K562 (cell line): ENCODE measurements around the gene COL24A1. TPM values are rescaled to one million over a fixed set of nuclear protein-coding genes. Genes with fewer than 3 reads are reported as not detected.

Experiments
- ATAC-seq: fragments of 200-7000 bp; cut with Tn5 transposase; 3 replicates; pipeline ENCODE4 v1.9.1; 2020; ENCODE audit warnings: moderate library complexity
- BruUV-seq: library from RNA; stranded (reverse); fragments of 400-500 nt; replicated peaks from 2 replicates; lab custom pipeline; 2021; lab: Mats Ljungman, UMichigan
- CTCF ChIA-PET: fragments of 300-600 bp; formaldehyde crosslinking; extraction: SDS; loops from one replicate; lab custom pipeline; 2021; ENCODE audit warnings: low intra/inter-chr PET ratio; lab: Yijun Ruan, JAX
- POLR2A ChIA-PET: fragments of 300-600, 350-650 bp; sonication (Branson Sonifier 250); formaldehyde crosslinking; extraction: SDS; loops from one replicate; lab custom pipeline; 2021; ENCODE audit warnings: antibody characterized with exemption, inconsistent platforms; lab: Yijun Ruan, JAX
- DNase-seq, 4 experiments: peaks; one replicate each; pipeline versions ENCODE4 v3.0.0 to v3.0.0-alpha.2; 2011 to 2018; ENCODE audit warnings: low spot score in 3 of 4, mixed read lengths in 3 of 4; ENCODE audit errors: extremely low read depth in 1 of 4
- FAIRE-seq: peaks from 2 replicates; lab custom pipeline; 2011; peaks lifted over from hg19 to GRCh38; lab: Jason Lieb, UNC
- H2AFZ ChIP-seq: 2 replicates; pipeline ENCODE4 v1.6.0; 2011; ENCODE audit warnings: low read depth, low read length, control low read depth, inconsistent platforms
- H3K27ac ChIP-seq: fragments of 200-600 bp; 3 replicates; pipeline ENCODE4 v1.8.0; 2011; ENCODE audit warnings: low read depth, mild to moderate bottlenecking, control low read depth, inconsistent platforms, low read length, moderate library complexity, mixed read lengths; ENCODE audit errors: extremely low read depth
- H3K27me3 ChIP-seq, 2 experiments: fragments of 300-600 bp in 1 of 2; 2 replicates in 1 of 2; 3 replicates in 1 of 2; pipeline versions ENCODE4 v1.6.0 to v1.8.0; 2011; ENCODE audit warnings: inconsistent platforms in 2 of 2, low read length in 2 of 2, mild to moderate bottlenecking in 1 of 2, mixed read lengths in 1 of 2, moderate library complexity in 1 of 2; ENCODE audit not compliant: control insufficient read depth in 2 of 2, insufficient read depth in 2 of 2
- H3K36me3 ChIP-seq: fragments of 300-600 bp; 3 replicates; pipeline ENCODE4 v1.8.0; 2011; ENCODE audit warnings: mild to moderate bottlenecking, low read length, inconsistent platforms; ENCODE audit not compliant: control insufficient read depth, insufficient read depth
- H3K4me1 ChIP-seq, 2 experiments: fragments of 200-600 bp in 1 of 2; replicated peaks in 1 of 2; 2 replicates in 1 of 2; 3 replicates in 1 of 2; pipeline versions ENCODE4 v1.5.1 to v1.8.0; 2011; ENCODE audit warnings: inconsistent platforms in 2 of 2, low read length in 2 of 2, mild to moderate bottlenecking in 1 of 2, mixed read lengths in 1 of 2, moderate library complexity in 1 of 2; ENCODE audit not compliant: control insufficient read depth in 2 of 2, insufficient read depth in 2 of 2
- H3K4me2 ChIP-seq: 2 replicates; pipeline ENCODE4 v1.6.1; 2011; ENCODE audit warnings: low read length, control low read depth, inconsistent platforms, mixed read lengths; ENCODE audit not compliant: insufficient read depth
- H3K4me3 ChIP-seq: fragments of 200-600 bp; sonication (generic), shearing (Covaris generic); 2 replicates; pipeline ENCODE4 v1.5.1; 2016; ENCODE audit warnings: control low read depth, inconsistent platforms
- H3K79me2 ChIP-seq: fragments of 200-600 bp; 3 replicates; pipeline ENCODE4 v1.8.0; 2011; ENCODE audit warnings: low read length, inconsistent platforms; ENCODE audit not compliant: control insufficient read depth, insufficient read depth
- H3K9ac ChIP-seq, 2 experiments: 2 replicates each; pipeline versions ENCODE4 v1.6.0 to v1.6.1; 2011; ENCODE audit warnings: low read depth in 2 of 2, low read length in 2 of 2, control low read depth in 1 of 2, inconsistent platforms in 1 of 2, mild to moderate bottlenecking in 1 of 2, mixed read lengths in 1 of 2; ENCODE audit not compliant: insufficient read depth in 1 of 2
- H3K9me1 ChIP-seq: one replicate; pipeline ENCODE4 v1.6.0; 2011; ENCODE audit warnings: inconsistent platforms, mild to moderate bottlenecking, low read length, moderate library complexity; ENCODE audit not compliant: control insufficient read depth, insufficient read depth
- H3K9me3 ChIP-seq: replicated peaks from 2 replicates; pipeline ENCODE4 v1.5.1; 2011; ENCODE audit warnings: low read depth, low read length, inconsistent platforms; ENCODE audit not compliant: control insufficient read depth, insufficient read depth
- H4K20me1 ChIP-seq: replicated peaks from 2 replicates; pipeline ENCODE4 v1.6.1; 2011; ENCODE audit warnings: low read length, inconsistent platforms, mixed read lengths; ENCODE audit not compliant: control insufficient read depth, insufficient read depth
- ARID1B ChIP-seq: fragments of 450-650 bp; IDR thresholded peaks from 2 replicates; pipeline ENCODE4 v1.6.1; 2016; ENCODE audit warnings: antibody characterized with exemption, mild to moderate bottlenecking, inconsistent platforms
- DEAF1 ChIP-seq: fragments of 450-650 bp; formaldehyde crosslinking; IDR thresholded peaks from 2 replicates; pipeline ENCODE4 v1.4.0; 2020; ENCODE audit warnings: mild to moderate bottlenecking, moderate library complexity
- EZH2 ChIP-seq: IDR thresholded peaks from 2 replicates; pipeline ENCODE4 v1.6.1; 2012; ENCODE audit warnings: low read depth, mild to moderate bottlenecking, inconsistent platforms, low read length, borderline replicate concordance
- FOXA1 ChIP-seq: fragments of 450-650 bp; IDR thresholded peaks from 2 replicates; pipeline ENCODE4 v1.6.1; 2016; ENCODE audit warnings: mild to moderate bottlenecking, borderline replicate concordance
- GABPA ChIP-seq: fragments of 200-800 bp; sonication (Bioruptor generic); conservative IDR thresholded peaks from 2 replicates; pipeline ENCODE4 v1.6.1; 2016; ENCODE audit warnings: low read depth, missing genetic modification characterization, missing compliant biosample characterization
- HSF4 ChIP-seq: fragments of 250-450 bp; sonication (Bioruptor Pico); IDR thresholded peaks from 2 replicates; pipeline ENCODE4 v2.1.2; 2022; ENCODE audit warnings: mild to moderate bottlenecking, moderate library complexity, borderline replicate concordance
- MXI1 ChIP-seq: IDR thresholded peaks from 2 replicates; pipeline ENCODE4 v1.6.1; 2011; ENCODE audit warnings: low read depth, mild to moderate bottlenecking, improper control_type of control experiment, low read length
- POLR2AphosphoS5 ChIP-seq: IDR thresholded peaks from 2 replicates; pipeline ENCODE4 v1.6.1; 2011; ENCODE audit warnings: mild to moderate bottlenecking, low read depth, low read length, moderate library complexity; ENCODE audit not compliant: control insufficient read depth, insufficient read depth
- SP1 ChIP-seq: sonication (generic); formaldehyde crosslinking; IDR thresholded peaks from 2 replicates; pipeline ENCODE4 v1.8.1; 2022; ENCODE audit warnings: mild to moderate bottlenecking, missing genetic modification reagents
- TOE1 ChIP-seq, 2 experiments: fragments of 450-650 bp in 1 of 2; sonication (generic) in 1 of 2; formaldehyde crosslinking in 1 of 2; IDR thresholded peaks; 2 replicates each; pipeline versions ENCODE4 v1.7.1 to v1.8.0; 2016 to 2022; ENCODE audit warnings: borderline replicate concordance in 2 of 2, mild to moderate bottlenecking in 2 of 2, antibody characterized with exemption in 1 of 2, inconsistent platforms in 1 of 2, low read depth in 1 of 2, missing genetic modification reagents in 1 of 2, moderate library complexity in 1 of 2
- TRIM25 ChIP-seq: fragments of 450-650 bp; IDR thresholded peaks from 2 replicates; pipeline ENCODE4 v1.7.0; 2016; ENCODE audit warnings: borderline replicate concordance
- ZBTB17 ChIP-seq: fragments of 450-650 bp; formaldehyde crosslinking; IDR thresholded peaks from 2 replicates; pipeline ENCODE4 v1.4.0; 2020; ENCODE audit warnings: mild to moderate bottlenecking
- ZKSCAN3 ChIP-seq: fragments of 250-450 bp; sonication (Bioruptor Pico); IDR thresholded peaks from 2 replicates; pipeline ENCODE4 v1.4.0; 2020
- ZNF133 ChIP-seq: fragments of 250-450 bp; sonication (Bioruptor Pico); IDR thresholded peaks from 2 replicates; pipeline ENCODE4 v1.4.0; 2020; ENCODE audit warnings: mild to moderate bottlenecking
- ZNF3 ChIP-seq: fragments of 250-450 bp; sonication (Bioruptor Pico); IDR thresholded peaks from 2 replicates; pipeline ENCODE4 v1.5.0; 2021; ENCODE audit warnings: mild to moderate bottlenecking, moderate library complexity
- ZSCAN29 ChIP-seq: fragments of 450-650 bp; IDR thresholded peaks from 2 replicates; pipeline ENCODE4 v1.6.1; 2017
- WGBS: fragments of 100-300 bp; shearing (Covaris generic); methylation state at CpG from one replicate; pipeline ENCODE4 v1.1.6; 2016; ENCODE audit warnings: low coverage, mixed read lengths; ENCODE audit not compliant: insufficient coverage; ENCODE audit errors: missing lambda C conversion rate; 5-methylcytosine and 5-hydroxymethylcytosine counted together
- in situ Hi-C: fragments of 300-500 bp; cut with MboI; formaldehyde crosslinking; loops from 4 replicates; pipeline ENCODE4 v1.15.0; 2018; ENCODE audit warnings: inconsistent platforms, mixed read lengths
- intact Hi-C: fragments of 100-400 bp; cut with micrococcal nuclease; formaldehyde crosslinking; loops from 2 replicates; pipeline ENCODE4 v1.14.2; 2022
- polyA plus RNA-seq, 8 experiments: library from polyadenylated mRNA; depleted of rRNA in 4 of 8; stranded (reverse) in 5 of 8; unstranded in 3 of 8; fragments of >200 nt; fragmentation: Nextera tagmentation in 2 of 8; fragmentation: Illumina TruSeq in 1 of 8; extraction: Ambion mirVana in 2 of 8; extraction: Trizol in 1 of 8; gene quantifications; 2 replicates each; pipeline versions ENCODE4 v1.2.1 to v1.2.3, GENCODE V29; 2011 to 2014; ENCODE audit warnings: inconsistent platforms in 1 of 8, missing spikeins in 1 of 8
- total RNA-seq, 7 experiments: library from RNA; depleted of rRNA in 6 of 7; stranded (reverse); fragments of >200 nt in 6 of 7; fragmentation: Illumina TruSeq in 2 of 7; extraction: Trizol in 2 of 7; gene quantifications; 2 replicates each; pipeline versions ENCODE4 v1.2.1 to v1.2.3, GENCODE V29; 2011 to 2021; ENCODE audit warnings: low replicate concordance in 1 of 7

The COL24A1 gene
- total and polyA plus RNA-seq, 9 of the 15 experiments (the other 6 are each of a cell fraction or from before 2014, with no cell fraction given) = 0.01 to 0.06 (median 0.03) TPM; not detected in 2

- no peak overlapping the region for H3K4me2 ChIP-seq
- POLR2A ChIA-PET = no interaction called here
- H3K4me3 ChIP-seq = no peak overlapping the region
- no TSS peak for BruUV-seq
- intact Hi-C loops (no loop called here), in situ Hi-C loops (no loop called here)
- WGBS = 0% methylated on average over 1 of the region's 1 CpG
- no peak for FAIRE-seq
- no peak overlapping the region for H3K9ac ChIP-seq
- H3K36me3 ChIP-seq = no peaks in the 10 kb centered on the region
- H2AFZ ChIP-seq = no peak overlapping the region
- no peaks in the 10 kb centered on the region for H3K27me3 ChIP-seq
- H3K79me2 ChIP-seq = no peaks in the 10 kb centered on the region
- H3K4me1 ChIP-seq = no peaks in the 10 kb centered on the region
- no peaks in the 10 kb centered on the region for H3K9me3 ChIP-seq
- H4K20me1 ChIP-seq = no peaks in the 10 kb centered on the region
- CTCF ChIA-PET = no interaction called here
- TF ChIP-seq ZNF133 = no peak
- TF ChIP-seq DEAF1 (CRISPR knock-in tag) = no peak
- TF ChIP-seq ARID1B = no peak
- TF ChIP-seq ZKSCAN3 (CRISPR knock-in tag) = no peak
- TF ChIP-seq HSF4 = no peak
- TF ChIP-seq ZBTB17 (CRISPR knock-in tag) = no peak
- no peak for TF ChIP-seq MXI1
- TF ChIP-seq EZH2 = no peak
- TF ChIP-seq GABPA (tag) = no peak
- no peak for TF ChIP-seq ZSCAN29
- TF ChIP-seq FOXA1 = no peak
- TF ChIP-seq TRIM25 = no peak
- TF ChIP-seq SP1 (CRISPR knock-in tag) = no peak
- no peak for TF ChIP-seq POLR2AphosphoS5
- TF ChIP-seq TOE1 (IDR thresholded peaks at IDR 0.05; ENCODE audit: borderline replicate concordance) = no peak
- no peak for TF ChIP-seq TOE1 (CRISPR knock-in tag; IDR thresholded peaks at IDR 0.05; ENCODE audit: borderline replicate concordance, low read depth)
- no peak for TF ChIP-seq ZNF3 (CRISPR knock-in tag)
- TF ChIP-seq, all 486 proteins: peak for 0
- Histone ChIP-seq H3K9me1 (no peaks in the 10 kb centered on the region), H3K27ac (no peak overlapping the region)
- DNase-seq (no peak), ATAC-seq (no peak)
These were observed 91.7 kb downstream of the COL24A1 start for GRCh38 chr1:86064899-86065298.
